NOMO-1 treated with DMSO at 0.1 percent for 48 hours (cell line): Measurements from ENCODE around the gene RAB7A.

Experiments used
- DNase-seq: peaks from one replicate; lab custom pipeline; 2025; ENCODE audit not compliant: unreplicated experiment; lab: John Stamatoyannopoulos, UW

Gene RAB7A

DNA sequence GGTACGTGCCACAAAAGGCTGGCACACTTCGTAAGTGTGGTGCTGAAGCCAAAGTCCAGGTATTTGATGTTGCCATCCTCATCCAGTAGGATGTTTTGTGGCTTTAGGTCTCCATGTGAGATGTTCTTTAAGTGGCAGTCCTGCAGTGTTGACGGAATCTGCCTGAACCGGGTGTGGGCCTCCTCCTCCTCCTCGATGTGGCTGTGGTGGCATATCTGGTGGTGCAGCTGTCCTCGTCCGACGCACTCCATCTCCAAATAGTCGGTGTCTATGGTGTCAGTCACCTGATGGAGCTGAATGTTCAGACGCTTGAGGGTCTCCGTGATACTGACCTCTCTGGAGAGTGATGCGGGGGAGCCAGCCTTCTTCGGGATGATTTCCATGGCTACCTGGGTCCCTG, 123.0 kb downstream of the RAB7A start:
- no peak for DNase-seq

DNA sequence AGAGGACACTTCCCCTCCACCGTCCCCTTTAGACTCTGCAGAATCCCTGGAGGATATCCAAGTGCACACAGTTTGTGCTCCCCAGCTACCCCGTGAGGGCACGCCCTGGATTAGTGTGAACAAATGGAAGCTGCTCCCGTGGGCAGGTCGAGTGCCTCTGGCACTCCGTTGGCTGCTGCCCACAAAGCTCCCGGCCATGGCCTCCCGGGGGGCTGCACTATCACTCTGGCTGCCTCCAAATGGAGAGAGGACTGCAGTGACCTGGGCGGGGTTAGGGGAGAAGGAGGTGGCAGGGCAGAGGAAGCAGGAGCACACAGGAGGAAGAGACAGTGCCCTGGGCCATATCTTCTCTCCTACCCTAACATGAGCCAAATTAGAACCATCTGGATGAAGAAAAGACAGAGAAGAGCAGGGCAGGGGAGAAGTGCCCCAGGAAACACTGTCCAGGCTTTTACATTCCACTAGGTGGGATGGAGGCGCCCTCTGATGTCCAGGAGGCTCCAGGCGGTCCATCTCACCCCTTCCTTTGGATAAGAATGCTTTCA, 124.0 kb downstream of the RAB7A start:
- no peak for DNase-seq

DNA sequence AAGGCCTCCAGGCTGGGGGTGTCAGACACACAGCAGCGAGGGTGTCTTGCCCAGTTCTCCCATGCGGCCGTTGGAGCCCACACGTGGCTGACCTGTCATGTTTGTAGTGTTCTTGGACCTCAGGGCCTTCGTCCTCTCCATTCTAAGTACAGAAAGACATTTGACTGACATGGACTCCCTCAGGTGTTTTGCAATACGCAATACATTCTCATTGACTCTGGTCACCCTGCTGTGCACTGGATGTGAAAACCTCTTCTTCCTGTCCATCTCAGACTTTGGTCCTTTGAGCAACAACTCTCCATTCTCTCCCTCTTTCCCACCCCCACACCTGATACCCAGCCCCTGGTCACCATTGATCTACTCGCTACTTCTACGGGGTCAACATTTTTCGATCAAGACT, 124.6 kb downstream of the RAB7A start:
- no peak for DNase-seq

DNA sequence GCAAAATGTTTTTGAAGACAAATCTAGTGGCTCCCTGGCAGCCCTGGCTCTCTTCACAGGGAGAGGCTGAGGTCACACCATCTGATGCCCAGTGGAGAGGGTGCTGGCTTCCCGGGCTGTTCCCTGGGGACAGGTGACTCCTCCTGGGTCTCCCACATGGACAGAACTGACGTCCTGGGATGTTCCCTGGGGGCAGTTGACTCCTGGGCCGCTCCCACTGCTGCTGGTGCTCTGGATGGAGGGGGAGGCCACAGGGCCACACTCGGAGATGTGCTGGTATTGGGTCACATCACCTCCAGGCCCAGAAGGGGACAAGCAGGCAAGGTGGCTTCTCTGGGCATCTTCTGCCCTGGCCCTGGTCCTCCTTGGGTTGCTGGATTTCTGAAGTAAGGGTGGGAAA, 125.6 kb downstream of the RAB7A start:
- DNase-seq = no peak

DNA sequence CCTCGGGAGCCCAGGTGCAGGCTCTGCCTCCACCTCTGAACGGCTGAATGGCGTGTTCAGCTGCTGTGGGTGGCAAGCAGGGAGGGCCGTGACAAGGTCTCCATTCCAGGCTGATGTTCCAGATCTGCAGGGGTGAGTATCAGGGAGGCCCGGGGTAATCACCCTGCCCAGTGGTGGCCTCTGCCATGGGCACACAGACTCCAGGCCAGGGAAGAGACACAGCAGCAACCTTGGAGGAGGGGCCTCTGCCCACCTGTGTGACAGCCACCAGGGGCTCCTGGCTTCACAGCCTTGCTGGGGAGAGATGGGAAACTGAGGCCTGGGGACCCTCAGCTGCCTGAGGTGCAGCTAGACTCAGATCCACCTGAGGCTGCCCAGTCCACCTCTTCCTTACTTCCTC, 127.8 kb downstream of the RAB7A start:
- DNase-seq = no peak

DNA sequence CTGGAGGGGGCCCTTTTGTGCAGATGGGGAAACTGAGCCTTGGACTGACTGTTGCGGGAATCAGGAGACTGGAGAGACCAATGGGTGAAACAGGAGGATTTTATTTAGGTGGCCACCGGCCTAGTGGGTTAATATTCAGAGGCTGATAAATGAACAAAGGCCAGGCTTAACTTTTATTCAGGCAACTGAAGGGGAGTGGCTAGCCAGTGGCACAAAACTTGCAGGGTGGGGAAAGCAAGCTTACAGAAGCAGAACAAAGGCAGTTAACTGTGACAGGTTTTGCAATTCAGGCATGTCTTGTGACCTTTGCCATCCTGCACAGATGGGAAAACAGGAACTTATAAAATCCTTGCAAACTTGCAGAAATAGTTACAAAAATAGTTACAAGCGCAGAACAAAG, 128.5 kb downstream of the RAB7A start:
- peak; percentile 98 for DNase-seq

DNA sequence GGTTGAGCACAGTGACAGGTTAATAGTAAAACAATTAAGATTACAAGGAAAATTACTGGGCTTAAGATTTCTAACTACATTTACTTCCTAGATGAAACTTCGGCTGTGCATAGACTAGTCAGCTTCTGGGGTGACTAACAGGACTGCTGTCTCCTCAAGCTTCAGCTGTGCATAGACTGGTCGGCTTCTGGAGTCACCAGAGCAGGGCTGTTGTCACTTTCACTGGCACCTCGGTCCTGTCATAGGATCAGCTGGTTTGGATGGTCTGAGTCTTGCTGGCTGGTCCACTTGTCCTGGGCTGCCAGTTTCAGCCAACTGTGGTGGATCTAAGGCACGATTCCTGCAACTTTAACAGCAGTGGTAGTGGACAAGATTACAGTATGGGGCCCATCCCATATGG, 129.6 kb downstream of the RAB7A start:
- DNase-seq = no peak

DNA sequence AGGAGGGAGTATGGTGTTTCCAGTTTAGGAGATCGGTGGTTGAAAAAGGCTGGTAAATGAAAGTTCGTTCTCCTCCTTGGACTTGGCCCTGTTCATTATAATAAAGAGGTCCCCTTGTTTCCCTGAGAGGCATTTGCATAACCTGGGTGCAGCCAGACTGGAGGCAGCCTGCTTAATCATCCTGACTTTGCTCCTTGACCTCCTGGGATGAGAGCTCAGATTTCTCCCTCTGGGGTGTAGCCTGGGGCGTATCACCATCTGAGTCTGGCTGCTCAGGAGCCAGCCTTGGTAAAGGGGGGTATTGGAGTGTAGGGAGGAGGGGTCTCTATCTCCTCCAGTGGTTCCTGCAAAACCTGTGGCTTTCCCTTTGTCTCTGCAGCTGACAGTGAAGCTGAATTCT, 132.2 kb downstream of the RAB7A start:
- DNase-seq = no peak

DNA sequence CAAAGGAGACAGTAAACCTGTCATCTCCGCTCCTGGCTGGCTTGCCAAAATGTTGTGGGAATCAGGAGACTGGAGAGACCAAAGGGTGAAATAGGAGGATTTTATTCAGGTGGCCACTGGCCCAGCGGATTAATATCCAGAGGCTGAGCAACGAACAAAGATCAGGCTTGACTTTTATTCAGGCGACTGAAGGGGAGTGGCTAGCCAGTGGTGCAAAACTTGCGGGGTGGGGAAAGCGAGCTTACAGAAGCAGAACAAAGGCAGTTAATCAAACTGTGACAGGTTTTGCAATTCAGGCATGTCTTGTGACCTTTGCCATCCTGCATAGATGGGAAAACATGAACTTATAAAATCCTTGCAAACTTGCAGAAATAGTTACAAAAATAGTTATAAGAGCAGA, 133.6 kb downstream of the RAB7A start:
- DNase-seq = peak; percentile 50

DNA sequence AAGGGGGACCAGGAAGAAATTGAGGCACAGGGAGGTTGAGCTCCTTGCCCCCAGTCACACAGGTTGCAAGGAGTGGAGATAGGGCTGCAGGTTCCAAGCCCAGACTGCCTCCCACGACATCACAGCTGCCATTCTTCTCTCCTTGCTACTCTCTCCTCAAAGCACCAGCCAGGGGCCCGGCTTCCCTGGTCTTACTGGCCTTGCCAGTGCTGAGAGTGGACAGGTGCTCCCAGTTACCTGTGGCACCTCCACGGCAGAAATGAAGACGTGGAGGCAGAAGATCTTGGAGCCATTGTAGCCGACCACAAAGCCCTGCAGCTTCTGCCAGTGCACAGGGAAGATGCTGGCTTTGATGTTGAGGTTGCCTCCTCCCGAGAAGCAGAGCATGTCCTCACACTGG, 135.5 kb downstream of the RAB7A start:
- DNase-seq = no peak

DNA sequence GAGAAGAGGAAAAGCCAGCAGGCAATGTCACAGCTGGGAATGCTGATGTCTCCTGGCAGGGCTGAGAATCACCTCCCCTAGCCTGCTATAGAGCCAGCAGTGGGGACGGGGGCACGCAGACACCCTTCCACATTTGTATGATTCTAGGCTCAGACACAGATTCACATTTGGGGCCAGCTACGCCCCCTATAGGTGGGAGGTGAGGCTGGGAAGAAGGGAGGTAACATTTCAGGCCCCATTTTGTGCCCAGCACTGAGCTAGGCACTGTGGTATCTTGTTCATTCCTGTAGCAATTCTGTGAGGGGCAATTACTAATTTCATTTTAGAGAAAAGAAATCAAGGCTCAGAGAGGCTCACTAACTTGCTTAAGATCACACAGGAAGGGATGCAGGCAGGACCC, 137.6 kb downstream of the RAB7A start:
- DNase-seq = no peak
